Psoas muscle (tissue), 8 donors: ENCODE data around the gene ZNF609. TPM values are rescaled to one million over a fixed set of nuclear protein-coding genes. Genes with fewer than 3 reads are reported as not detected.

Experiments used
- ATAC-seq, 4 donors: fragments of 200-7000 bp; cut with Tn5 transposase; one replicate each; pipeline ENCODE4 v1.9.1; 2020; ENCODE audit warnings: moderate library complexity in 3 of 4, mild to moderate bottlenecking in 2 of 4
- DNase-seq, 2 donors: peaks; one replicate each; pipeline ENCODE4 v3.0.0-alpha.2; 2020
- H3K27ac ChIP-seq: fragments of 200-600 bp; one replicate; pipeline ENCODE4 v1.8.0; 2022
- H3K27me3 ChIP-seq, 3 donors: fragments of 200-600 bp in 1 of 3; one replicate each; pipeline versions ENCODE4 v1.6.1 to v1.8.0; 2013 to 2022; ENCODE audit warnings: low read length in 2 of 3, mild to moderate bottlenecking in 2 of 3, moderate library complexity in 1 of 3; ENCODE audit not compliant: insufficient read depth in 3 of 3
- H3K36me3 ChIP-seq, 2 donors: fragments of 200-600 bp in 1 of 2; one replicate each; pipeline versions ENCODE4 v1.6.1 to v1.8.0; 2013 to 2022; ENCODE audit warnings: low read depth in 1 of 2, mild to moderate bottlenecking in 1 of 2, moderate library complexity in 1 of 2; ENCODE audit not compliant: insufficient read depth in 1 of 2
- H3K4me1 ChIP-seq: fragments of 200-600 bp; one replicate; pipeline ENCODE4 v1.8.0; 2022
- H3K4me3 ChIP-seq: fragments of 200-600 bp; one replicate; pipeline ENCODE4 v1.8.0; 2022; ENCODE audit warnings: mild to moderate bottlenecking
- H3K9me3 ChIP-seq: fragments of 200-600 bp; one replicate; pipeline ENCODE4 v1.8.0; 2022
- CTCF ChIP-seq: fragments of 200-600 bp; IDR thresholded peaks from one replicate; pipeline ENCODE4 v1.8.0; 2022; ENCODE audit warnings: antibody characterized with exemption
- WGBS, 3 donors: extraction: QIAGEN DNeasy Blood & Tissue Kit; methylation state at CpG; one replicate each; pipeline versions ENCODE4 v1.1.6 to v1.1.7; 2013; 5-methylcytosine and 5-hydroxymethylcytosine counted together
- intact Hi-C, 2 donors: fragments of 100-400 bp; cut with DNase I; formaldehyde crosslinking; loops; one replicate each; pipeline versions ENCODE4 v1.11.0 to v1.14.2; 2022
- polyA plus RNA-seq, 3 donors: library from polyadenylated mRNA; stranded (reverse); fragments of 200-250 nt; gene quantifications; one replicate each; pipeline ENCODE4 v1.2.3, GENCODE V29; 2013
- total RNA-seq, 4 donors: library from RNA; stranded (reverse); fragmentation: NEBNext Ultra II Directional in 2 of 4; extraction: Animal tissue kit (Norgen Biotek cat#: 25700) in 2 of 4; gene quantifications; one replicate each; pipeline versions ENCODE4 v1.2.1 to v1.2.4, GENCODE V29; 2021 to 2023
- donor health status: healthy with polysubstance abuse.
- donor health status: DM: no; HTN: no; CAD: no; lungs with moderate emphysema.
- donor health status: Bipolar disorder and iron deficiency.
- donor health status: healthy.
- donor health status: DM: yes; HTN: yes; CAD: no.
- donor health status: DM: no; HTN: no; CAD: no.
- donor health status: DM: no; HTN: no; CAD: no.
- donor health status: DM: yes; HTN: yes; CAD: no.

Gene ZNF609
- total and polyA plus RNA-seq, 7 donors: 3.2 to 15.0 (median 10.2) TPM

- Histone ChIP-seq H3K27ac (no peak overlapping the region), H3K4me1 (no peaks in the 10 kb centered on the region), H3K9me3 (peaks cover 18% of the 10 kb centered on the region), H3K4me3 (no peak overlapping the region), H3K27me3 (no peaks in the 10 kb centered on the region), H3K36me3 (no peaks in the 10 kb centered on the region)
- intact Hi-C loops: no loop called here
- ATAC-seq: no peak
- WGBS, 3 donors: 97 to 99% (median 97%) methylated on average over 9 of the region's 9 CpGs
- no peak for DNase-seq
- TF ChIP-seq CTCF: no peak
Measured at GRCh38 chr15:64580696-64581407, 120.5 kb downstream of the ZNF609 start.

GRCh38 chr15:64581408-64581761, 121.0 kb downstream of the ZNF609 start:
- Histone ChIP-seq H3K4me3 (no peak overlapping the region), H3K27me3 (no peaks in the 10 kb centered on the region), H3K4me1 (no peaks in the 10 kb centered on the region), H3K27ac (no peak overlapping the region), H3K36me3 (no peaks in the 10 kb centered on the region), H3K9me3 (peaks cover 18% of the 10 kb centered on the region)
- DNase-seq: no peak
- no peak for TF ChIP-seq CTCF
- WGBS, 3 donors: 94 to 97% (median 94%) methylated on average over 2 of the region's 2 CpGs
- ATAC-seq: no peak
- intact Hi-C loops: no loop called here

GRCh38 chr15:64582202-64582601, 121.8 kb downstream of the ZNF609 start:
- H3K4me1 ChIP-seq: no peaks in the 10 kb centered on the region
- no peak for TF ChIP-seq CTCF
- no peak overlapping the region for H3K27ac ChIP-seq
- H3K4me3 ChIP-seq: no peak overlapping the region
- intact Hi-C loops: no loop called here
- H3K9me3 ChIP-seq: peaks cover 18% of the 10 kb centered on the region
- WGBS, 3 donors: 94 to 97% (median 95%) methylated on average over 3 of the region's 3 CpGs
- no peaks in the 10 kb centered on the region for H3K27me3 ChIP-seq
- DNase-seq: no peak
- no peaks in the 10 kb centered on the region for H3K36me3 ChIP-seq
- no peak for ATAC-seq

GRCh38 chr15:64583519-64583918, 123.1 kb downstream of the ZNF609 start:
- WGBS, 3 donors: 91 to 96% (median 93%) methylated on average over 4 of the region's 4 CpGs
- intact Hi-C loops: no loop called here
- ATAC-seq: no peak
- no peaks in the 10 kb centered on the region for H3K27me3 ChIP-seq
- TF ChIP-seq CTCF: no peak
- no peak overlapping the region for H3K4me3 ChIP-seq
- no peak for DNase-seq
- H3K27ac ChIP-seq: no peak overlapping the region
- H3K4me1 ChIP-seq: peaks cover under 1% of the 10 kb centered on the region
- H3K9me3 ChIP-seq: peaks cover 18% of the 10 kb centered on the region
- no peaks in the 10 kb centered on the region for H3K36me3 ChIP-seq

- no peak overlapping the region for H3K27ac ChIP-seq
- H3K4me1 ChIP-seq: peaks cover 5% of the 10 kb centered on the region
- intact Hi-C loops: no loop called here
- H3K36me3 ChIP-seq: no peaks in the 10 kb centered on the region
- ATAC-seq (no peak), DNase-seq (no peak)
- no peak for TF ChIP-seq CTCF
- H3K9me3 ChIP-seq: peaks cover 18% of the 10 kb centered on the region
- no peak overlapping the region for H3K4me3 ChIP-seq
- 94 to 98% (median 97%) methylated on average over 3 of the region's 3 CpGs for WGBS, 3 donors
- H3K27me3 ChIP-seq: no peaks in the 10 kb centered on the region
Measured at GRCh38 chr15:64583983-64584382, 123.6 kb downstream of the ZNF609 start.
